Measurements from ENCODE around the gene NFKB2. TPM values are rescaled to one million over a fixed set of nuclear protein-coding genes. Genes with fewer than 3 reads are reported as not detected.

NFKB2 gene
- total and polyA plus RNA-seq, 2 of the 8 experiments (the other 6 are each of a cell fraction or from before 2014, with no cell fraction given), result 20.4 to 31.4 TPM

- no peak overlapping the region for H2AFZ ChIP-seq (ENCODE audit: low read length)
- H3K23me2 ChIP-seq (ENCODE audit: low read depth, low read length), result peaks cover 3% of the 10 kb centered on the region; the same call in 1 of the 2 replicates
- no peak overlapping the region for H2BK120ac ChIP-seq (replicated peaks; ENCODE audit: low read depth, low read length)
- no peaks in the 10 kb centered on the region for H3K9me3 ChIP-seq (ENCODE audit: insufficient read depth in 2 of 2, low read depth in 1 of 2, low read length in 1 of 2)
- no peak overlapping the region for H3K4me2 ChIP-seq (ENCODE audit: insufficient read depth in 1 of 2, low read depth in 2 of 2, low read length in 2 of 2)
- peaks cover 0 to 18% (median 10%) of the 10 kb centered on the region in 4 experiments; a peak in 6 of 7 replicates for H3K4me1 ChIP-seq (replicated peaks in 1 of 4; ENCODE audit: control insufficient read depth in 3 of 4, insufficient read depth in 4 of 4, low read length in 3 of 4)
- peaks cover 2 to 13% (median 8%) of the 10 kb centered on the region in 4 experiments; a peak in 6 of 8 replicates for H3K36me3 ChIP-seq (ENCODE audit: control insufficient read depth in 2 of 4, insufficient read depth in 4 of 4, low read length in 3 of 4)
- ChIA-PET CTCF (ENCODE audit: partially characterized antibody) (interaction anchor here (0.7 to 16.4 kb wide), 21 partner anchors 10 to 231 kb away, joined by 3 to 357 read pairs (median 4); partner anchors contain the start of genes C10orf95, ELOVL3, FBXL15 and PSD), POLR2A (ENCODE audit: partially characterized antibody) (interaction anchor here (0.8 to 6.1 kb wide), 6 partner anchors 9 to 287 kb away, joined by 3 to 38 read pairs (median 4); partner anchors contain the start of genes CUEDC2 and FBXL15)
- no peak overlapping the region for H2AK5ac ChIP-seq (ENCODE audit: low read depth, low read length)
- H3K79me1 ChIP-seq (ENCODE audit: low read depth, low read length), result no peaks in the 10 kb centered on the region
- H3K4me3 ChIP-seq (ENCODE audit: extremely low read depth in 1 of 4, insufficient read depth in 2 of 4, low read depth in 3 of 4, low read length in 4 of 4), result no peak overlapping the region
- H3K79me2 ChIP-seq (ENCODE audit: control insufficient read depth in 1 of 2, insufficient read depth in 2 of 2, low read length in 2 of 2), result no peaks in the 10 kb centered on the region
- H2BK15ac ChIP-seq (ENCODE audit: low read length), result no peak overlapping the region
- peaks cover 6 to 10% of the 10 kb centered on the region in 2 experiments for H4K20me1 ChIP-seq (replicated peaks in 1 of 2; ENCODE audit: control insufficient read depth in 1 of 2, insufficient read depth in 2 of 2, low read length in 2 of 2)
- H3K9ac ChIP-seq (replicated peaks in 1 of 4; ENCODE audit: extremely low read depth in 1 of 4, low read depth in 3 of 4, low read length in 3 of 4), result no peak overlapping the region; a peak in 1 of 7 replicates
- 95% methylated on average over 12 of the region's 22 CpGs; no CpG with 5 or more reads in 1 of the 2 experiments for WGBS, 2 experiments (ENCODE audit: extremely low coverage in 1 of 2, insufficient coverage in 1 of 2, insufficient read length in 1 of 2, insufficient replicate concordance in 2 of 2, low coverage in 1 of 2, low lambda C conversion rate in 2 of 2, missing lambda C conversion rate in 1 of 2)
- TF ChIP-seq SIN3A (conservative IDR thresholded peaks at IDR 0.05 in 1 of 2, IDR thresholded peaks at IDR 0.05 in 1 of 2; ENCODE audit: low read depth in 1 of 2, low read length in 2 of 2) (no peak), NANOG (IDR thresholded peaks at IDR 0.05; ENCODE audit: insufficient read depth, low read depth, low read length, poor library complexity, severe bottlenecking) (no peak), E2F6 (IDR thresholded peaks at IDR 0.05) (no peak), RAD21 (IDR thresholded peaks at IDR 0.05 in 1 of 2, conservative IDR thresholded peaks at IDR 0.05 in 1 of 2; ENCODE audit: low read depth in 2 of 2, low read length in 2 of 2) (no peak), CTBP2 (IDR thresholded peaks at IDR 0.05; ENCODE audit: borderline replicate concordance, insufficient read depth, insufficient read length, low read length) (no peak), ZNF274 (IDR thresholded peaks at IDR 0.05; ENCODE audit: borderline replicate concordance, extremely low read depth, low read length) (no peak)
- H3K27me3 ChIP-seq (replicated peaks in 1 of 4; ENCODE audit: control insufficient read depth in 3 of 4, extremely low read depth in 1 of 4, insufficient read depth in 3 of 4, low read length in 3 of 4), result peaks cover 0 to 6% (median 3%) of the 10 kb centered on the region in 4 experiments; a peak in 4 of 7 replicates
- no peak overlapping the region for H2BK12ac ChIP-seq (ENCODE audit: low read depth, low read length)
- no peak overlapping the region for H3K27ac ChIP-seq (ENCODE audit: low read depth, low read length)
- FAIRE-seq (no peak), DNase-seq (ENCODE audit: low read depth in 1 of 2, low spot score in 2 of 2) (no peak)
- no peak overlapping the region for H3K23ac ChIP-seq (ENCODE audit: insufficient read length)
- no peak overlapping the region for H4K8ac ChIP-seq (ENCODE audit: extremely low read depth, insufficient read depth, low read length)
- no peak overlapping the region for H3K4ac ChIP-seq (replicated peaks; ENCODE audit: insufficient read length, low read depth, low read length)
- no peak overlapping the region for H3K14ac ChIP-seq (ENCODE audit: insufficient read length)
- no peak overlapping the region for H3K18ac ChIP-seq (ENCODE audit: extremely low read depth, low read length)
- H3K56ac ChIP-seq (replicated peaks; ENCODE audit: insufficient read length, low read depth, low read length), result no peak overlapping the region
- no peak overlapping the region for H2BK20ac ChIP-seq (ENCODE audit: low read length)
- no peak overlapping the region for H4K91ac ChIP-seq (replicated peaks; ENCODE audit: insufficient read length, low read length)
- H4K5ac ChIP-seq (ENCODE audit: insufficient read length, low read depth, low read length), result no peak overlapping the region
- H2BK5ac ChIP-seq (ENCODE audit: low read depth, low read length), result no peak overlapping the region
Observed at GRCh38 chr10:102400598-102401341, 5.3 kb downstream of the NFKB2 start.
